Activated CD4-positive, alpha-beta T cell treated with anti-CD3 and anti-CD28 coated beads, Interleukin-2, amount 10 ng/mL, durations not matched to agents 7 days and 5 days (primary cell): ENCODE data around the gene ANKMY1. TPM values are rescaled to one million over a fixed set of nuclear protein-coding genes. Genes with fewer than 3 reads are reported as not detected.

Experiments
- CTCF ChIA-PET: fragments of 350-600 bp; sonication (Branson Sonifier 250); formaldehyde crosslinking; loops from one replicate; lab custom pipeline; 2021; ENCODE audit warnings: antibody characterized with exemption; lab: Charles Lee
- POLR2A ChIA-PET: fragments of 350-600 bp; sonication (Branson Sonifier 250); formaldehyde crosslinking; loops from one replicate; lab custom pipeline; 2021; ENCODE audit warnings: antibody characterized with exemption; lab: Charles Lee
- DNase-seq: peaks from one replicate; pipeline ENCODE4 v3.0.0-alpha.2; 2020
- H3K27ac Mint-ChIP-seq: one replicate; pipeline ENCODE4 v1.8.0; 2021; ENCODE audit warnings: mild to moderate bottlenecking, moderate library complexity, mixed read lengths
- H3K27me3 Mint-ChIP-seq: one replicate; pipeline ENCODE4 v1.8.0; 2021; ENCODE audit warnings: mixed read lengths
- H3K36me3 Mint-ChIP-seq: one replicate; pipeline ENCODE4 v1.8.0; 2021; ENCODE audit warnings: low read depth, mixed read lengths
- H3K4me1 Mint-ChIP-seq: one replicate; pipeline ENCODE4 v1.8.0; 2021; ENCODE audit warnings: mixed read lengths
- H3K4me3 Mint-ChIP-seq: one replicate; pipeline ENCODE4 v1.8.0; 2021; ENCODE audit warnings: mild to moderate bottlenecking, moderate library complexity, mixed read lengths
- H3K9me3 Mint-ChIP-seq: one replicate; pipeline ENCODE4 v1.8.0; 2021; ENCODE audit warnings: mixed read lengths
- total RNA-seq, 2 experiments: library from RNA; stranded (reverse); gene quantifications; one replicate each; pipeline ENCODE4 v1.2.3, GENCODE V29; 2021

ANKMY1 gene
- total RNA-seq, 2 experiments from 2014 or later = 38.5 to 39.5 TPM

DNA sequence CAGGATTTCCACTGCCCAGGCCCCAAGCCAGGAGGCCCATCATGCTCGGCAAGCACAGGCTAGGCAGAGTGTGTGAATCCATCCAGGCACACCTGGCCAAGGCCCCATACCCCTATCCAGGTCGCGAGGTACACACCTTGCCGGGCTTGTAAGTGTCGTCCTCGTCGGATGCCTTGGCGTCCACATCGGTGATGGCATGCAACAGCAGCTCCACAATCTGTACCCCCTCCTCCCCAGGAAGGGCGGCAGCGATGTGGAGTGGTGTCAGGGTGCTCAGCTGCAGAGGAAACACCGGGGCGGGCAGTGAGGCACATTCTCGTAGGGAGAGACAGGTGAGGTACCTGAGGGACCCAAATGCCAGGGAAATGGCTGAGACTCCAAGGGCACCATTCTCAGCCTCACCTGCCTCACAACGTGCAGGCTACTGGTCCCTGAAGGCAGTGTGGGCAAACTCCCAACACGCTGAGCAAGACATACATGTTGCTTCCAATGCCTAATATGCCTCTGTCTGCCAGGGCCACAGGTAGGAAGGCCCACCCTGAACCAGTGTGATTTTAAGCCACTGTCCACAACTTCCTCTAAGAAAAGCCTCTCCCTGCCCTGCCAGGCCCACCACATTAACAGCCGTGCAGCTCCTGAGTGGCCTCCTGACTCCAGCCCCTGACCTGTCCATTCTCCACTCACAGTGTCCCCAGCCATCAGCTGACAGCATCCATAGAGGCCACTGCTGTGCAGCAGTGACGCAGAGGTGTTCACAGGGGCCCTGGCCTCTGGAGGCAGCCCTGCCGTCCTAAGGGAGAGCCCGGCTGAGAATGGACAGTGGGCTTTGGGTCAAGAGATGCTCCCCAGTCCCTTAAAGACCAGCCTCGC is 44.9 kb downstream of the ANKMY1 start:
- ChIA-PET CTCF (interaction anchor here (0.6 to 2.0 kb wide), 4 partner anchors 40 to 327 kb away, joined by 3 to 14 read pairs (median 5); partner anchors contain the start of gene CAPN10), POLR2A (no interaction called here)
- Mint-ChIP-seq H3K27ac (peak overlapping the region; percentile 10), H3K36me3 (no peaks in the 10 kb centered on the region), H3K9me3 (no peaks in the 10 kb centered on the region), H3K27me3 (no peaks in the 10 kb centered on the region), H3K4me1 (peaks cover 7% of the 10 kb centered on the region), H3K4me3 (no peak overlapping the region)
- DNase-seq = no peak

DNA sequence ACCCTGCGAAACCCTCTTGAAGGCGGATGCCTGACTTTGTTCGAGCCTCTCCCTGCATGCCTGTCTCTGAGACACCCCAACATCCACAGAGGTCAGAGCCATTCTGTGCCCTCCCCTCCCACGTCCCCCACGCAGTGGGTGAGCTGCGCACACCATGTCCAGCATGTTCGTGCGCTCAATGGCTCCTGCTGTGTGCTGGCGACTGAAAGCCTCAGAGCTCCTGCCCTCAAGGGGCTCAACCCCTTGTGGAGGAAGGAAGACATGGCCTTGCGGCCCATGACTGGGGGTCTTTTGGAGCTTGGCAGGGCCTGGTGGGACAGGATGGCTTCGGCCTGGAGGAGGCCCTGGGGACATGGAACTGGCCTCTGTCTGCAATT is 45.7 kb downstream of the ANKMY1 start:
- Mint-ChIP-seq H3K36me3 (no peaks in the 10 kb centered on the region), H3K9me3 (no peaks in the 10 kb centered on the region), H3K4me3 (no peak overlapping the region), H3K4me1 (peaks cover 7% of the 10 kb centered on the region), H3K27ac (no peak overlapping the region), H3K27me3 (no peaks in the 10 kb centered on the region)
- no peak for DNase-seq
- ChIA-PET CTCF (interaction anchor here (0.6 kb wide), 1 partner anchor 857 kb away, joined by 3 read pairs; no protein-coding TSS in a partner anchor), POLR2A (no interaction called here)

DNA sequence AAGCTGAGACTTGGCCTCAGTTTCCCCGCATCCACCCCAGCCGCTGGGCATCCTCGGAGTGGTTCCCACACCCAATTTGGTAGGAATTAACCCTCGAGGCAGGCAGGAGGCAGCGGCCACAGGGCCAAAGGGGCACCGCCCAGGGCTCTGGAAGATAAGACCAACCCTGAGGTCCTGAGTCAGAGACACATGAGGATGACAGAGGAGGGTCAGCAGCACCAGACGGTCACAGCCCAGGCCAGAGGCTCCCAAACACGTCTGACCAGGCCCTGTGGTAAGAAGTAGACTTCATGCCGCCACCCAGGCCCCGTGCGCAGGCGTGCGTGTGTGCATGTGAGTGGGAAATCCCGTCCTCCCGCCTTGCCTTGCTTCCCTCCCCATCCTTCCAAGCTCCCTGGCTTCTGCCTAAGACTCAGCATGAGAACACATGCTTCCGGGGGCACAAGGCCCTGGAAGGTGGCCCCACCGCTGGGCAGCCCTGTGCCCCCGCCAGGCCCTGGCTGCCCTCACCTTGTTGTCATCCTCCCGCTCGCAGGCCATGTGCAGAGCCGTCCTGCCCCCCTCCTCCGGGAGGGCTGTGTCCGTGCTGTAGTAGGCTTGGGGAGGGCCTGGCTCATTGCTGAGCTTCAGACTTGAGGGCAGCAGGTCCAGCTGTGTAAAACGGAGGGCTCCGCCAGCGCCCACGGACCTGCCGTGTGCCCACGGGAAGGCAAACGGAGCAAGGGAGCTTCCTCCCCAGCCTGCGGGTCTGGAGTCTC is 46.3 kb downstream of the ANKMY1 start:
- Mint-ChIP-seq H3K4me3 (no peak overlapping the region), H3K27ac (no peak overlapping the region), H3K27me3 (no peaks in the 10 kb centered on the region), H3K9me3 (no peaks in the 10 kb centered on the region), H3K4me1 (peaks cover 7% of the 10 kb centered on the region), H3K36me3 (no peaks in the 10 kb centered on the region)
- ChIA-PET POLR2A (no interaction called here), CTCF (interaction anchor here (0.6 kb wide), 1 partner anchor 856 kb away, joined by 3 read pairs; no protein-coding TSS in a partner anchor)
- DNase-seq = no peak

GRCh38 chr2:240510513-240511210 is 47.1 kb downstream of the ANKMY1 start:
- POLR2A ChIA-PET = no interaction called here
- CTCF ChIA-PET = no interaction called here
- no peaks in the 10 kb centered on the region for H3K36me3 Mint-ChIP-seq
- no peak for DNase-seq
- no peak overlapping the region for H3K4me3 Mint-ChIP-seq
- H3K9me3 Mint-ChIP-seq = no peaks in the 10 kb centered on the region
- no peak overlapping the region for H3K27ac Mint-ChIP-seq
- H3K4me1 Mint-ChIP-seq = peaks cover 7% of the 10 kb centered on the region
- no peaks in the 10 kb centered on the region for H3K27me3 Mint-ChIP-seq

DNA sequence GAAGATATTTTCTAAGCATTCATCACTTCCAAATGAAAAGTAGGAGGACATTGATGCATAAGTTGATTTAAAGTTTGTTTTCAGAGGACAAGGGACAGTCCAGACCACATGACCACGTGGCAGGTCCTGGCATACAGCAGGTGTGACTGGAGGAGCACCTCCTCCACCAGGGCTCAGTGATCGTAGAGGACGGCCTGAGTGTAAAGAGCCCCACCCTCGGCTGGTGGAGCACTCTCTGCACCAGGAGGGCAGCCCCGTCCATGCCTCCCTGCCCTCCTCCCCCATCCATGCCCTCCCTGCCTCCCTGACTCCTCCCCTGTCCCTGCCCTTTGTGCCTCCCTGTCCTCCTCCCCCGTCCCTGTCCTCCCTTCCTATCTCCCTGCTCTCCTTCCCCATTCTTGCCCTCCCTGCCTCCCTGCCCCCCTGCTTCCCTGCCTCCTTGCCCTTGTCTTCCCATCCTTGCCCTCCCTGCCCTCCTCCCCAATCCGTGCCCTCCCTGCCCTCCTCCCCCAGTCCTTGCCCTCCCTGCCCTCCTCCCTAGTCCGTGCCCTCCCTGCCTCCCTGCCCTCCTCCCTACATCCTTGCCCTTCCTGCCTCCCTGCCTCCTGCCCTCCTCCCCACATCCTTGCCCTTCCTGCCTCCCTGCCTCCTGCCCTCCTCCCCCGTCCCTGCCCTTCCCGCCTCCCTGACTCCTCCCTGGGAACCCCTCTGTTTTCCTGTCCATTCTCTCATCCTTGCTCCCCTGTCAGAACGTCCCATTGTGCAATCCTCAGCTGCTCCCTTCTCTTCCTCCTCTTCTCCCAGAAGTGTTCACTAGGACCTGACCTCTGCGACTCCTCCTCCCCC is 47.9 kb downstream of the ANKMY1 start:
- H3K9me3 Mint-ChIP-seq = no peaks in the 10 kb centered on the region
- no peak overlapping the region for H3K4me3 Mint-ChIP-seq
- no peak overlapping the region for H3K27ac Mint-ChIP-seq
- H3K4me1 Mint-ChIP-seq = peaks cover 7% of the 10 kb centered on the region
- CTCF ChIA-PET = no interaction called here
- no peak for DNase-seq
- no peaks in the 10 kb centered on the region for H3K27me3 Mint-ChIP-seq
- POLR2A ChIA-PET = no interaction called here
- H3K36me3 Mint-ChIP-seq = no peaks in the 10 kb centered on the region

DNA sequence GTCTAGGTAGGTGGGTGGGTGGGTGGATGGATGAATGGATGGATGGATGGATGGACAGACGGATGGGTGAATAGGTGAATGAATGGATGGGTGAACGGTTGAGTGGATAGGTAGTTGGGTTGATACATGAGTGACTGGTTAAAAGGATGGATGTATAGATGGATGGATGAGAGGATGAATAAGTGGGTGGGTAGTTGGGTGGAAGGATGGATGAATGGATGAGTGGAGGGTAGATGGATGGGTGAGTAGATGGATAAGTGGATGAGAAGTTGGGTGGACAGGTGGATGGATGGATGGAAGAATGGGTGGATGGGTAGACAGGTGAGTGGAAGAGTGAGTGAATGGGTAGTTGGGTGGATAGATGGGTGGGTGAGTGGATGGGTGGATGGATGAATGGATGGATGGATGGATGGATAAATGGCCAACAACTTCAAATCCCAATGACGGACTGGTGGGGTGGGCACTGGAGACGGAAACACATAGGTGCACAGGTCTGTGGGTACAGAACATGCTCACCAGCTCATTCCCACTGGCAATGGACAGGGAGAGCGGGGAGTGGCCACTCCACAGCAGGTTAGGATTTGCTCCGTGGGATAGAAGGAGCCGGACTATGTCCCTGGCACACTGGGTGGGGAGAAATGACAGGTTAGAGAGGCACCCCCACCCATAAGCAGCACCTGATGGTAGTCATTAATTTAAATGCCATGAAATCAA is 48.8 kb downstream of the ANKMY1 start:
- H3K27ac Mint-ChIP-seq = no peak overlapping the region
- CTCF ChIA-PET = no interaction called here

GRCh38 chr2:240507778-240508251 is 50.0 kb downstream of the ANKMY1 start:
- H3K4me1 Mint-ChIP-seq = no peaks in the 10 kb centered on the region
- DNase-seq = no peak
- H3K9me3 Mint-ChIP-seq = no peaks in the 10 kb centered on the region
- POLR2A ChIA-PET = no interaction called here
- H3K36me3 Mint-ChIP-seq = no peaks in the 10 kb centered on the region
- H3K27ac Mint-ChIP-seq = no peak overlapping the region
- no peaks in the 10 kb centered on the region for H3K27me3 Mint-ChIP-seq
- H3K4me3 Mint-ChIP-seq = no peak overlapping the region
- CTCF ChIA-PET = no interaction called here

More for the DNA sequence above, 48.8 kb downstream of the ANKMY1 start:
- H3K36me3 Mint-ChIP-seq = no peaks in the 10 kb centered on the region
- no peaks in the 10 kb centered on the region for H3K9me3 Mint-ChIP-seq
- no peak overlapping the region for H3K4me3 Mint-ChIP-seq
- H3K27me3 Mint-ChIP-seq = no peaks in the 10 kb centered on the region
- peaks cover 4% of the 10 kb centered on the region for H3K4me1 Mint-ChIP-seq
- DNase-seq = no peak
- POLR2A ChIA-PET = no interaction called here

DNA sequence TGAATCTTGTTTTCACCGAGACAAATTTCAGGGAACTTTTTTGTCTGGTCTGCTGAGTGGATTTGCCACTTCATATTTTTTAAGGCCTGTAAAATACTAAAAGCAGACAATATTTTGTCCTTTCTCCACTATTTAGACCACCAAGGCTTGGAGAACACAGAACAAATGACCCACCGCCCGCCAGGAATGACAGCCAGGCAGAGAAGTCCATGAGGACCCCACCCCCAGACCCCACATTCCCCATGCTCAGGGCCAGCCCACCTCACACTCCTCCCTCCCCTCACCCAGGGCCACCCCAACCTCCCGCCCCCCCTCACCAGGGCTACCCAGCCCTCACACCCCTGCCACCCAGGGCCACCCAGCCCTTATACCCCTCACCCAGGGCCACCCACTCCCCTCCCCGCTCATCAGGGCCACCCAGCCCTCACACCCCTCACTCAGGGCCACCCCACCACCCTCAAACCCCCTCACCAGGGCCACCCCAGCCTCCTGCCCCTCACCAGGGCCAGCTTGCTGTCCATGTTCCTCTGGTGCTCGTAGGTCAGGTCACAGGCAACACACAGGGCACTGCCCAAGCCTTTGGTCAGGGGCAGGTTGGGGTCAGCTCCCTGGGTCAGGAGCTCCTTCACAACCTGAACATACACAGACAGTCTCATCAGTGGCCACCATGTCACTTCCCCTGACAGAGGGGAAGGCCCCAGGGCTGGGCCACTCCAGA is 50.6 kb downstream of the ANKMY1 start:
- Mint-ChIP-seq H3K27ac (no peak overlapping the region), H3K36me3 (no peaks in the 10 kb centered on the region), H3K9me3 (no peaks in the 10 kb centered on the region), H3K4me1 (no peaks in the 10 kb centered on the region), H3K27me3 (no peaks in the 10 kb centered on the region), H3K4me3 (no peak overlapping the region)
- ChIA-PET POLR2A (no interaction called here), CTCF (no interaction called here)
- DNase-seq = no peak

DNA sequence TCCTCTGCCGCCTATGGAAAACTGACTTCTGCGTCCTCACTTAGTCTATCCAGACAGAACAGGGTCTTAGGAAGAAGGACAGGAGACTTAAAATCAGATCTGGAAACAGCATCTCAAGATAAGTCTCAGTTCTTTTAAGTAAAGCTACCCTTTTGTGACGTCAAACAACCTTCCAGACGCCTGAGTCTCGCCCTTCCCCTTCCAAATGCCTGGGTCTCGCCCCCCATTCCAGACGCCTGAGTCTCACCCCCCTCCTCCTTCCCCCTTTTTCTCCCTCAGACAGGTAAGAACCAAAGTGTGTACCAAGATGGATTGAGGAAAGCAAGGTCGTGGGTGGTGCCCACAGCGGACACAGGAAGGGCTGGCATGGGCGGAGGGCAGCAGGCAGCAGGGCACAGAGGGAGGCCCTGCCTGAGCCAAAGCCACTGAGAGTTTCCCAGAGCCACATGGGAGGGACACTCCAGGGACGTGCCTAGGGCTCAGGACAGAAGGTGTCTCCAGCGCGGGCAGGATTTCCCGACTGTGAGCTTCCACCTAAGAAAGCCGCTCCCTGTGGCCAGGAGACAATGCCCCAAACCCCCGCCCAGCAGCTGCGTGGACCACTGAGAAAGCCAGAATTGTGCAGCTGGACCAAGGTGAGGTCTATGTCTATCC is 51.3 kb downstream of the ANKMY1 start:
- POLR2A ChIA-PET = no interaction called here
- Mint-ChIP-seq H3K4me3 (no peak overlapping the region), H3K27ac (no peak overlapping the region), H3K27me3 (no peaks in the 10 kb centered on the region), H3K4me1 (no peaks in the 10 kb centered on the region), H3K36me3 (no peaks in the 10 kb centered on the region), H3K9me3 (no peaks in the 10 kb centered on the region)
- no peak for DNase-seq
- CTCF ChIA-PET = no interaction called here

DNA sequence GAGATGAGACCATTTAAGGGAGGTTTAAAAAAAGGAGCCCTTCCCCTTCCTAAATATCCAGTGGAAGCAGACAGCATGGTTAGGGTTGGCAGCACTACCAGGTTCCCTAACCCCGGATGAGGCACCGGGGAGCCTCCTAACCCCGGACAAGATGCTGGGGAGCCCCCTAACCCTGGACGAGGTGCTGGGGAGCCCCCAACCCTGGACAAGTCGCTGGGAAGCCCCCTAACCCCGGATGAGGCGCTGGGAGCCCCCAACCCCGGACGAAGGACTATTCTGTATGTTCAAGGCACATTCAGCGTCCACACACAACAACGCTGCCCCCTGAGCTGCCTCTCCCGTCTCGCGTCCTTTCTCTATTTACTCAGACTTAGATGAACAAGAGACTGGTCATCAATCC is 51.9 kb downstream of the ANKMY1 start:
- Mint-ChIP-seq H3K36me3 (no peaks in the 10 kb centered on the region), H3K9me3 (no peaks in the 10 kb centered on the region), H3K4me1 (no peaks in the 10 kb centered on the region), H3K4me3 (no peak overlapping the region), H3K27ac (no peak overlapping the region), H3K27me3 (no peaks in the 10 kb centered on the region)
- ChIA-PET POLR2A (no interaction called here), CTCF (no interaction called here)
- no peak for DNase-seq

DNA sequence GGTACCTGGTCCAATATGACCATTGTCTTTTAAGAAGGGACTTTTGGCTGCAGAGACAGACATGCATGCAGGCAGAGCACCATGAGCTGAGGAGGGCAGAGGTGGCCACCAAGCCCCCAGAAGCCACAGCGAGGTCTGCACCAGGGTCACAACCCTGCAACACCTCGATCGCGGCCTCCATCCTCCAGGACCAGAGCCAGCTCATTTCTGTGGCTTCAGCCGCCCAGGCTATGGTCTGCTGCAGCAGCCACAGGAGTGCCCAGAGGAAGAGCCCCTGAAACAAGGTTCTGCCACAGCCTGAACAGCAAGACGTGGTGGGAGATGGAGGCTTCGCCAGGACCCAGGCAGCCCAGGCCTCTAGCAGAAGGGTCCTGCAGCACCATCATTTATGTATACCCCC is 53.9 kb downstream of the ANKMY1 start:
- POLR2A ChIA-PET = no interaction called here
- H3K27ac Mint-ChIP-seq = no peak overlapping the region
- H3K4me3 Mint-ChIP-seq = no peak overlapping the region
- H3K27me3 Mint-ChIP-seq = no peaks in the 10 kb centered on the region
- H3K36me3 Mint-ChIP-seq = peaks cover 3% of the 10 kb centered on the region
- no peaks in the 10 kb centered on the region for H3K9me3 Mint-ChIP-seq
- CTCF ChIA-PET = no interaction called here
- no peak for DNase-seq
- no peaks in the 10 kb centered on the region for H3K4me1 Mint-ChIP-seq
